NCI-H1694 (cell line): ENCODE results near the gene TBL3.
A peak's percentile ranks its signal among the peaks of the same experiment; 100 is the strongest.

Source experiments
- DNase-seq: peaks from one replicate; lab custom pipeline; 2025; lab: John Stamatoyannopoulos, UW

Gene TBL3

GRCh38 chr16:1982991-1983543 is 11.2 kb downstream of the TBL3 start:
- no peak for DNase-seq

- DNase-seq = peak; percentile 48
These were observed 11.9 kb downstream of the TBL3 start, which contains the start of gene GFER for GRCh38 chr16:1983544-1984346. TSS of gene GFER (plus strand) at chr16:1984193. CDS start at chr16:1984219, 26 bp downstream.

DNA sequence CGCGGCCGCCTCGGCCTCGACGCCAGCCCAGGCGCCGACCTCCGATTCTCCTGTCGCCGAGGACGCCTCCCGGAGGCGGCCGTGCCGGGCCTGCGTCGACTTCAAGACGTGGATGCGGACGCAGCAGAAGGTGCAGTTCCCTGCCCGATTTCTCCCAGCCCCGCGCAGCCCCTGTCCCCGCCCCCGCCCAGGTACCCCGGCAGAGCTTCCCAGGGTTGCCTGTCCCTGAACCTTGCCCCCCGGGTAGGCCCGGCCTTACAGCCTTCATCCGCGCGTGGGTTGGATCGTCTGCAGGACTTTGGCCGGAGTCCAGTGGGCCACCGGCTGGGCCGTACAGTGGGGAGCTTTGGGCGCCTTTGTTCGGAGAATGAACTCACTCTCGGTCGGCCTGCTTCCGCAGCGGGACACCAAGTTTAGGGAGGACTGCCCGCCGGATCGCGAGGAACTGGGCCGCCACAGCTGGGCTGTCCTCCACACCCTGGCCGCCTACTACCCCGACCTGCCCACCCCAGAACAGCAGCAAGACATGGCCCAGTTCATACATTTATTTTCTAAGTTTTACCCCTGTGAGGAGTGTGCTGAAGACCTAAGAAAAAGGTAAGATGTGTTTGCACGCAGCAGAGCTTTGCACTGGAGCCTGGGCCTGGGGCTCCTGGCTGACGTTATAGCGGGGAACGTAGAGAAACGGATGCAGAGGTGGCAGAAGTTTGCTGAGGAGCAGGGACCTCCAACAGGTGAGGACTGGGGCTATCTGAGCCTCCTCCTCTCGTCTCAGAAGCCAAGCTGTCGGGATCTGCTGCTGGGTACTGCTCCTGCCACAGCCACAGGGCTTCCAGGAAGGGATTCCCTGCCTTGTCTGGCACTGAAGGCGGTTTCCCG is 12.7 kb downstream of the TBL3 start:
- DNase-seq = no peak

DNA sequence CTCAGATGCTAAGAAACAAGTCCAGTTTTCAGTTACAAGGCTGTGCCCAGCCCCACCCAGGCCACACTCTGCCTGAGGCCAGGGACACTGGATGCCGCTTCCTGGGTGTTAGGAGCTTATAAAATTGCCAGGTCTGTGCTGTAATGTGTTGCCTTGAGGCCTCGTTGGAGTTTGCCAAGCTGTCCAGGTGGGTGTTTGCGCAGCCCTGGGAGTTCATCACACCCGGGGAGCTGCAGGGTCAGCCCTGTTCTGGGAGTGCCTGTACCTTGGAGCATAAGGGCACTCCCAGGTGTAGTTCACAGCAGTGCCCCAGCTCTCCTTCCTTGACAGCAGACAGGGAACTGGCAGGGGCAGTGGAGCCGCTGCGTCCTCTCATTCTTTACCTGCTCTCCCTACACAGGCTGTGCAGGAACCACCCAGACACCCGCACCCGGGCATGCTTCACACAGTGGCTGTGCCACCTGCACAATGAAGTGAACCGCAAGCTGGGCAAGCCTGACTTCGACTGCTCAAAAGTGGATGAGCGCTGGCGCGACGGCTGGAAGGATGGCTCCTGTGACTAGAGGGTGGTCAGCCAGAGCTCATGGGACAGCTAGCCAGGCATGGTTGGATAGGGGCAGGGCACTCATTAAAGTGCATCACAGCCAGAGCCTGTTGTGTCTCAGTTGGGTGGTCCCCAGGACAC is 13.8 kb downstream of the TBL3 start:
- no peak for DNase-seq

GRCh38 chr16:1987198-1987597 is 15.3 kb downstream of the TBL3 start:
- DNase-seq = no peak

DNA sequence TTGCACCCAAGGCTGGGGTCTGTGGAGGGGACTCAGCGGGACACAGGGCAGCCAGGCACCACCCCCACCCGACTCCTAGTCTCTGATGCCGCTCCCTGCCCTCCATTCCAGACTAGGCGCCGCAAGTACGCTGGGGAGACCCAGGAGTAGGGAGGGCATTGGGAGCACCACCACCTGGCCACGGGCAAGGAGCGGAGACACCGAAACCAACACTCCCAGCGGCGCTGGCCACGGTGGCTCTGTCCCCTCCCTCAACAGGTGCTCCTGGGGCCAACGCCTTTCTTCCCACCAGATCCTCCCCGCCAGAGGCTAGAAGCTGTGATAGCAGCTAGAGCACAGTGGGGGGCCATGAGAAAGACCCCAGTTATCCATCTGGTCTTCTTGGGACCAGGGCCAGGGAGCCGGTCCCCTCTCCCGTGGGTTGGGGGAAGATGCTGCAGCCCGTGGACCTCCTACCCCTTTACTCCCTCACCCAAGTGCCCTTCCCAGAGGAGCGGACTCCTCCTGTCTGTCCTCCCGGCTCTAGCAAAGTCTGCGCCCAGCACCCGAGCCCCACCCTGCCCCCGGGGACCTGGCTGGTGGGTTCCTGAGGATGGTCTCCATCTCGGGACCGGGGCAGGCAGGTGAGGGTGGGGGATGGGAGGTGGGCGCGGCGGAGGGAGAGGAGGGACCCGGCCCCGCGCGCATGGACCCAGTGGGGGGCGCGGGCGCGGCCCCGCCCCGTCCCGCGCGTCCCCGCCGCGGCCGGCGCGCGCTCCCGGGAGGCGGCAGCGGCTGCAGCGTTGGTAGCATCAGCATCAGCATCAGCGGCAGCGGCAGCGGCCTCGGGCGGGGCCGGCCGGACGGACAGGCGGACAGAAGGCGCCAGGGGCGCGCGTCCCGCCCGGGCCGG is 17.6 kb downstream of the TBL3 start, which contains the start of gene SYNGR3:
Gene SYNGR3 (plus strand): TSS at position 762 of the 892 bp plus-strand sequence. CDS start 133 bp downstream, outside the sequence.
- no peak for DNase-seq

- no peak for DNase-seq
These were observed 18.2 kb downstream of the TBL3 start for GRCh38 chr16:1990101-1990350.

DNA sequence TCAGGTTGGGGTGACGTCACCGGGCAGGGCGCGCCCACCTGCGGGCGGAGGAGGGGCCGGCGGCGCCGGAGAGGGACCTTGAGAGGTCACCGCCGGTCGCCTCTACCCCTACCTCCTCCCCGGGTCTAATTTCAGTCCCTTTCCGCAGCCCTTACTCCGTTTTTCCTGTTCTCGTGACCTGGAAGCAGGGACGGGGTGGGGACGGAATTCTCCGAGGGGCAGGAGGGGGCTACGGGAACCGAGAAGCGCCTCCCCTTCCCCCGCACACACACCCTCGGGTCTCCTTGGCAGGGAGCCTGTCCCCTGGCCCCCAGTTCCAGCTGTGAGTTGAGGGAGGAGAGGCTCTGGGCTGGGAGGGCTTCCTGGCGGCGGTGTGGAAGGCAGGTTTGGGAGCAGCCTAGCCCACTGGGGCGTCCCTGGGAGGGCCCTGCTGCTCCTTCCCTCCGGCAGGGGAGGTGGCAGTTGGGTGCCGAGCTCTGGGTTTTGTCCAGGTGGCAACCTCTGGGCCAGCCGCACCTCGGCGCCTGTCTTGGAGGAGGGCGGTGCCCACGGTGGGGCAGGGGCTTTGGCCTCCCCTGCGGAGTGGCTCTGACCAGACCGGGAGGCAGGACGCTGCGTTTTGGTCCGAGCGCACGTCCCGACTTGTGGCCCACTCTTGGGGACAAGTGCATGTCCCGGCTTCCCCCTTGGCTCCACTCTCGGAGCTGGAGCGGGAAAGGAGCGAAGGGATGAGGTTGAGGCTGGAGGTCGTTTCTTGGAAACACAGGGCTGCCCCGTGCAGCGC is 18.7 kb downstream of the TBL3 start:
- no peak for DNase-seq

- DNase-seq = no peak
These were observed 19.3 kb downstream of the TBL3 start for GRCh38 chr16:1991135-1991551.

- no peak for DNase-seq
These were observed 19.7 kb downstream of the TBL3 start for GRCh38 chr16:1991588-1991947.

DNA sequence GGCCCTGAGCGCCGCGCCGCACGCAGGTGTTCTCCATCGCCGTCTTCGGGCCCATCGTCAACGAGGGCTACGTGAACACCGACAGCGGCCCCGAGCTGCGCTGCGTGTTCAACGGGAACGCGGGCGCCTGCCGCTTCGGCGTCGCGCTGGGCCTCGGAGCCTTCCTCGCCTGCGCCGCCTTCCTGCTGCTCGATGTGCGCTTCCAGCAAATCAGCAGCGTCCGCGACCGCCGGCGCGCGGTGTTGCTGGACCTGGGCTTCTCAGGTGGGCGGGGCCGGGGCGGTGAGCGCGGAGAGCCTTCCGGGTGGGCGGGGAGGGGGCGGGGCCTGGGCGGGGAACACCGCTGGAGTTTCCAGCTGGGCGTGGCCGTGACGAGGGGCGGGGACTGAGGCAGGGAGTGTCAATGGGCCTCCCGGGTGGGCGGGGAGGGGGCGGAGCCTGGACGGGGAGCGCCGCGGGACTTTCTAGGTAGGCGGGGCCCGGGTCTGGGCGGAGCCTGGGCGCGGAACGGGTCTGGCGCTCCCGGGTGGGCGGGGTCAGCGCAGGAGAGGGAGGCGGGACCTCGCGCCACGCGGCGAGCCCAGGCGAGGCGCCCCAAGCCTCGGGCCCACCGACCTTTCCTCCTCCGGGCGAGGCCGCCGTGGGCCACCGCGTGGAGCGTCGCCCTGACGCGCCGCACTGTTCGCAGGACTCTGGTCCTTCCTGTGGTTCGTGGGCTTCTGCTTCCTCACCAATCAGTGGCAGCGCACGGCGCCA is 20.3 kb downstream of the TBL3 start:
- DNase-seq = no peak

DNA sequence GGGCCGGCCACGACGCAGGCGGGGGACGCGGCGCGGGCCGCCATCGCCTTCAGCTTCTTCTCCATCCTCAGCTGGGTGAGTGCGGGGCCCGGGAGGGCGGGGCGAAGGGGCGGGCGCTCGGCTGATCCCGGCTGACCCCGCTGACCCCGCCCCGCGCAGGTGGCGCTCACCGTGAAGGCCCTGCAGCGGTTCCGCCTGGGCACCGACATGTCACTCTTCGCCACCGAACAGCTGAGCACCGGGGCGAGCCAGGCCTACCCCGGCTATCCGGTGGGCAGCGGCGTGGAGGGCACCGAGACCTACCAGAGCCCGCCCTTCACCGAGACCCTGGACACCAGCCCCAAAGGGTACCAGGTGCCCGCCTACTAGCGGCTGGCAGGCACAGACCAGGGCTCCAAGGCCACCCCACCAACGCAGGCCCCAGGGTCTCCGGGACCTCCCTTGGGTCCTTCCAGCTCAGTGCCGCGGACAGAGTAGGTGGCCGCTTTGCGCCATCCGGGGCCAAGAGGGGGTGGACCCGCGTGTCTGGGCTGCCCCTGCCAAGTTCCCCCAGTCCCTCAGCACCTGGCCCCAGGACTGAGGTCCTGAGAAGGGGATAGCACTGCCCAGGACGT is 21.0 kb downstream of the TBL3 start:
- no peak for DNase-seq

- DNase-seq = no peak
These were observed 21.9 kb downstream of the TBL3 start for GRCh38 chr16:1993731-1994131.

GRCh38 chr16:1997494-1998359 is 25.9 kb downstream of the TBL3 start:
- DNase-seq = no peak

GRCh38 chr16:1998360-1998835 is 26.5 kb downstream of the TBL3 start:
- no peak for DNase-seq

DNA sequence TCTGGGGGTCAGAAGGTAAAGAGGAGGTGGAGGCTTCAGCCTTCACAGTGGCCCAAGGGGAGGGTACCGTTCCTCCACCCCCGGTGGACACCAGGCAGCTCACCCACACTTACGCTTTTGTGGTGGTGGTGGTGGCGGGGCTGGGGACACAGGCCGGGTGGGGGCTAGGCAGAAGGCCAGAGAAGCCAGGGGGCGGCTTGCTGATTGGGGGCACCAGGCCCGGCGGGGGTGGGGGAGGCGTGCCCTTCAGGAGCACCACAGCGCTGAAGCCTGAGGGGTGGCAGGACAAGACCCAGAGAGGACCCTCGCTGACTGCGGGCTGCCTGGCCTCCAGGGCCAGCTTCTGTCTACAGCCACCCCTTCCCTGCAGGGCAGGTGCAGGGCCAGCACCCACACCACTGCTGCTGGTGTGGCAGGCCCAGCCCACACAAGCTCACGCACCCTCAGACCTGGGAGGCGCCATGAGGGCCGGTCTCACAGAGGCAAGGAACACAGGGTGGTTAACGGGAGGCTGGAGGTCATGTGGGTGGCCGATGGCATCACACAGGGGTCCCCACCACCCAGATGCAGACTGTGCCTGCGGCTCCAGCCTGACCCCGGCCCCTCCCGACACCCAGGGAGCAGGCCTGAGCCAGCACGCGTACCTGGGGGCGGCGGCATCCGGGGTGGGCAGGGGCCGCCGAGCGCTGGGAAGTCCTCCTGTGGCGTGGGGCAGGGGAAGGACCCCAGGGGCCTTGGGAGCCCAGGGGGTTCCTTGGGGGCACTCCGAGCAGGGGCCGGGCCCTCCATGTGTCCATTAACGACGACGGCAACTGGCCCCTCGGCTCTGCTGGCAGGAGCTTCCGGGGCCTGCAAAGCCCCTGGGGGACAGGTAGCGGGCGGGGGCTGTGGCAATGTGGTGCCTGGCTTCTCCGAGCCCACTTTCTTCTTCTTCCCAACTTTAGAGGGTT is 27.3 kb downstream of the TBL3 start:
- DNase-seq = no peak
